ENCODE results near the gene SP140.
"Not testable (repeated sequence)": the region's sequence is repeated elsewhere in the genome, so short reads cannot be mapped to it uniquely, and the experiment has no call there.

The SP140 gene

GRCh38 chr2:230209422-230210051 is 16.0 kb upstream of the SP140 start:
- no peaks in the 10 kb centered on the region for H3K9me3 ChIP-seq (ENCODE audit: control insufficient read depth, low read length)
- H3K9ac ChIP-seq (ENCODE audit: low read length): no peak overlapping the region
- H3K4me3 ChIP-seq (ENCODE audit: low read length): no peak overlapping the region
- peaks cover 8% of the 10 kb centered on the region for H3K36me3 ChIP-seq (ENCODE audit: control insufficient read depth, insufficient read depth, low read length)
- H3K4me1 ChIP-seq (ENCODE audit: control insufficient read depth, insufficient read depth, low read length): no peaks in the 10 kb centered on the region
- H3K27me3 ChIP-seq (ENCODE audit: control insufficient read depth, insufficient read depth, low read length): no peaks in the 10 kb centered on the region

GRCh38 chr2:230216489-230216888 is 9.0 kb upstream of the SP140 start:
- Histone ChIP-seq H3K9me3 (ENCODE audit: control insufficient read depth, low read length) (no peaks in the 10 kb centered on the region), H3K9ac (ENCODE audit: low read length) (no peak overlapping the region), H3K4me1 (ENCODE audit: control insufficient read depth, insufficient read depth, low read length) (peaks cover 14% of the 10 kb centered on the region), H3K27me3 (ENCODE audit: control insufficient read depth, insufficient read depth, low read length) (no peaks in the 10 kb centered on the region), H3K4me3 (ENCODE audit: low read length) (no peak overlapping the region), H3K36me3 (ENCODE audit: control insufficient read depth, insufficient read depth, low read length) (peaks cover 1% of the 10 kb centered on the region)

GRCh38 chr2:230217424-230217823 is 8.1 kb upstream of the SP140 start:
- peaks cover 14% of the 10 kb centered on the region for H3K4me1 ChIP-seq (ENCODE audit: control insufficient read depth, insufficient read depth, low read length)
- no peaks in the 10 kb centered on the region for H3K36me3 ChIP-seq (ENCODE audit: control insufficient read depth, insufficient read depth, low read length)
- H3K9me3 ChIP-seq (ENCODE audit: control insufficient read depth, low read length): no peaks in the 10 kb centered on the region
- no peak overlapping the region for H3K4me3 ChIP-seq (ENCODE audit: low read length)
- no peaks in the 10 kb centered on the region for H3K27me3 ChIP-seq (ENCODE audit: control insufficient read depth, insufficient read depth, low read length)
- no peak overlapping the region for H3K9ac ChIP-seq (ENCODE audit: low read length)

GRCh38 chr2:230218421-230218820 is 7.1 kb upstream of the SP140 start:
- no peak overlapping the region for H3K4me3 ChIP-seq (ENCODE audit: low read length)
- H3K4me1 ChIP-seq (ENCODE audit: control insufficient read depth, insufficient read depth, low read length): peaks cover 14% of the 10 kb centered on the region
- no peak overlapping the region for H3K9ac ChIP-seq (ENCODE audit: low read length)

GRCh38 chr2:230219419-230220331 is 5.9 kb upstream of the SP140 start, which contains the start of gene SP110:
TSS of gene SP110 (minus strand) at chr2:230219984. CDS start at chr2:230216927, 3,057 bp downstream.
- H3K4me3 ChIP-seq (ENCODE audit: low read length): peak within 1 kb of the TSS; percentile 69
- H3K4me1 ChIP-seq (ENCODE audit: control insufficient read depth, insufficient read depth, low read length): peaks cover 14% of the 10 kb centered on the region
- H3K9ac ChIP-seq (ENCODE audit: low read length): peak within 1 kb of the TSS; percentile 77
- no peaks in the 10 kb centered on the region for H3K36me3 ChIP-seq (ENCODE audit: control insufficient read depth, insufficient read depth, low read length)
- H3K27me3 ChIP-seq (ENCODE audit: control insufficient read depth, insufficient read depth, low read length): no peaks in the 10 kb centered on the region
- no peaks in the 10 kb centered on the region for H3K9me3 ChIP-seq (ENCODE audit: control insufficient read depth, low read length)

More at GRCh38 chr2:230218421-230218820, 7.1 kb upstream of the SP140 start:
- no peaks in the 10 kb centered on the region for H3K27me3 ChIP-seq (ENCODE audit: control insufficient read depth, insufficient read depth, low read length)
- no peaks in the 10 kb centered on the region for H3K36me3 ChIP-seq (ENCODE audit: control insufficient read depth, insufficient read depth, low read length)
- H3K9me3 ChIP-seq (ENCODE audit: control insufficient read depth, low read length): no peaks in the 10 kb centered on the region

- peaks cover 14% of the 10 kb centered on the region for H3K4me1 ChIP-seq (ENCODE audit: control insufficient read depth, insufficient read depth, low read length)
- H3K9ac ChIP-seq (ENCODE audit: low read length): peak overlapping the region; percentile 77
- H3K4me3 ChIP-seq (ENCODE audit: low read length): peak overlapping the region; percentile 69
- H3K27me3 ChIP-seq (ENCODE audit: control insufficient read depth, insufficient read depth, low read length): no peaks in the 10 kb centered on the region
- no peaks in the 10 kb centered on the region for H3K9me3 ChIP-seq (ENCODE audit: control insufficient read depth, low read length)
- H3K36me3 ChIP-seq (ENCODE audit: control insufficient read depth, insufficient read depth, low read length): no peaks in the 10 kb centered on the region
Observed at GRCh38 chr2:230220347-230220969, 5.1 kb upstream of the SP140 start.

GRCh38 chr2:230221493-230221892 is 4.0 kb upstream of the SP140 start:
- H3K36me3 ChIP-seq (ENCODE audit: control insufficient read depth, insufficient read depth, low read length): no peaks in the 10 kb centered on the region
- no peak overlapping the region for H3K9ac ChIP-seq (ENCODE audit: low read length)
- peaks cover 14% of the 10 kb centered on the region for H3K4me1 ChIP-seq (ENCODE audit: control insufficient read depth, insufficient read depth, low read length)
- no peak overlapping the region for H3K4me3 ChIP-seq (ENCODE audit: low read length)
- H3K9me3 ChIP-seq (ENCODE audit: control insufficient read depth, low read length): no peaks in the 10 kb centered on the region
- no peaks in the 10 kb centered on the region for H3K27me3 ChIP-seq (ENCODE audit: control insufficient read depth, insufficient read depth, low read length)

- H3K9ac ChIP-seq (ENCODE audit: low read length); H3K36me3 ChIP-seq (ENCODE audit: control insufficient read depth, insufficient read depth, low read length); H3K9me3 ChIP-seq (ENCODE audit: control insufficient read depth, low read length); H3K27me3 ChIP-seq (ENCODE audit: control insufficient read depth, insufficient read depth, low read length); H3K4me3 ChIP-seq (ENCODE audit: low read length): not testable (repeated sequence)
- peaks cover 14% of the 10 kb centered on the region for H3K4me1 ChIP-seq (ENCODE audit: control insufficient read depth, insufficient read depth, low read length)
Observed at GRCh38 chr2:230222829-230223228, 2.7 kb upstream of the SP140 start.

GRCh38 chr2:230224458-230224857 is 1.1 kb upstream of the SP140 start:
- no peak overlapping the region for H3K9ac ChIP-seq (ENCODE audit: low read length)
- H3K4me1 ChIP-seq (ENCODE audit: control insufficient read depth, insufficient read depth, low read length): peaks cover 6% of the 10 kb centered on the region
- H3K36me3 ChIP-seq (ENCODE audit: control insufficient read depth, insufficient read depth, low read length): no peaks in the 10 kb centered on the region
- no peaks in the 10 kb centered on the region for H3K9me3 ChIP-seq (ENCODE audit: control insufficient read depth, low read length)
- no peaks in the 10 kb centered on the region for H3K27me3 ChIP-seq (ENCODE audit: control insufficient read depth, insufficient read depth, low read length)
- no peak overlapping the region for H3K4me3 ChIP-seq (ENCODE audit: low read length)

GRCh38 chr2:230226051-230226551 is 565 bp downstream of the SP140 start:
- no peak overlapping the region for H3K9ac ChIP-seq (ENCODE audit: low read length)
- H3K4me3 ChIP-seq (ENCODE audit: low read length): no peak overlapping the region
- H3K36me3 ChIP-seq (ENCODE audit: control insufficient read depth, insufficient read depth, low read length): no peaks in the 10 kb centered on the region
- H3K27me3 ChIP-seq (ENCODE audit: control insufficient read depth, insufficient read depth, low read length): no peaks in the 10 kb centered on the region
- H3K4me1 ChIP-seq (ENCODE audit: control insufficient read depth, insufficient read depth, low read length): no peaks in the 10 kb centered on the region
- H3K9me3 ChIP-seq (ENCODE audit: control insufficient read depth, low read length): no peaks in the 10 kb centered on the region

GRCh38 chr2:230227216-230227615 is 1.7 kb downstream of the SP140 start:
- no peaks in the 10 kb centered on the region for H3K9me3 ChIP-seq (ENCODE audit: control insufficient read depth, low read length)
- no peak overlapping the region for H3K9ac ChIP-seq (ENCODE audit: low read length)
- H3K4me3 ChIP-seq (ENCODE audit: low read length): no peak overlapping the region
- no peaks in the 10 kb centered on the region for H3K27me3 ChIP-seq (ENCODE audit: control insufficient read depth, insufficient read depth, low read length)
- no peaks in the 10 kb centered on the region for H3K36me3 ChIP-seq (ENCODE audit: control insufficient read depth, insufficient read depth, low read length)
- no peaks in the 10 kb centered on the region for H3K4me1 ChIP-seq (ENCODE audit: control insufficient read depth, insufficient read depth, low read length)

- H3K9ac ChIP-seq (ENCODE audit: low read length): no peak overlapping the region
- H3K4me1 ChIP-seq (ENCODE audit: control insufficient read depth, insufficient read depth, low read length): no peaks in the 10 kb centered on the region
- H3K36me3 ChIP-seq (ENCODE audit: control insufficient read depth, insufficient read depth, low read length): no peaks in the 10 kb centered on the region
- no peaks in the 10 kb centered on the region for H3K27me3 ChIP-seq (ENCODE audit: control insufficient read depth, insufficient read depth, low read length)
- H3K9me3 ChIP-seq (ENCODE audit: control insufficient read depth, low read length): no peaks in the 10 kb centered on the region
- H3K4me3 ChIP-seq (ENCODE audit: low read length): no peak overlapping the region
Observed at GRCh38 chr2:230230087-230230486, 4.6 kb downstream of the SP140 start.
